Prostate gland (tissue), 2 donors: ENCODE results near the gene PIM2. TPM values are rescaled to one million over a fixed set of nuclear protein-coding genes. Genes with fewer than 3 reads are reported as not detected.

Experiments used
- DNase-seq: peaks from one replicate; pipeline ENCODE4 v3.0.0-alpha.2; 2019; ENCODE audit warnings: low spot score
- H3K27ac ChIP-seq, 2 donors: fragments of 200-600 bp; sonication (generic); 2 replicates each; pipeline ENCODE4 v1.5.1; 2017 to 2019
- H3K27me3 ChIP-seq: fragments of 200-600 bp; sonication (generic); replicated peaks from 2 replicates; pipeline ENCODE4 v1.5.1; 2019; ENCODE audit not compliant: insufficient read depth
- H3K36me3 ChIP-seq, 2 donors: fragments of 200-600 bp; sonication (generic); 1 replicate in 1 of 2; 2 replicates in 1 of 2; pipeline versions ENCODE4 v1.5.1 to v1.8.1; 2017 to 2019
- H3K4me1 ChIP-seq: fragments of 200-600 bp; sonication (generic); replicated peaks from 2 replicates; pipeline ENCODE4 v1.5.1; 2019
- H3K4me3 ChIP-seq, 2 donors: fragments of 200-600 bp; sonication (generic); 2 replicates each; pipeline ENCODE4 v1.5.1; 2017 to 2019
- H3K9me3 ChIP-seq: fragments of 200-600 bp; sonication (generic); 2 replicates; pipeline ENCODE4 v1.5.1; 2017
- CTCF ChIP-seq, 4 experiments: fragments of 200-600 bp in 2 of 4; fragments of 450-650 bp in 2 of 4; sonication (generic) in 2 of 4; IDR thresholded peaks; 1 replicate in 3 of 4; 2 replicates in 1 of 4; pipeline ENCODE4 v1.5.1; 2016 to 2019; ENCODE audit warnings: antibody characterized with exemption in 4 of 4, mild to moderate bottlenecking in 2 of 4, moderate library complexity in 2 of 4
- POLR2A ChIP-seq: fragments of 450-650 bp; IDR thresholded peaks from one replicate; pipeline ENCODE4 v1.6.1; 2016; ENCODE audit warnings: antibody characterized with exemption, mild to moderate bottlenecking
- POLR2AphosphoS5 ChIP-seq: sonication (generic); formaldehyde crosslinking; IDR thresholded peaks from one replicate; pipeline ENCODE4 v1.6.1; 2017; ENCODE audit warnings: antibody characterized with exemption
- WGBS: methylation state at CpG from one replicate; pipeline ENCODE4 v1.1.5; 2018; 5-methylcytosine and 5-hydroxymethylcytosine counted together
- intact Hi-C: fragments of 100-400 bp; cut with DNase I; formaldehyde crosslinking; loops from one replicate; pipeline ENCODE4 v1.14.2; 2022
- total RNA-seq, 2 donors: library from RNA; depleted of rRNA; stranded (reverse); fragments of >200 nt; gene quantifications; one replicate each; pipeline ENCODE4 v1.1.0, GENCODE V29; 2016

Gene PIM2
- total RNA-seq, 2 donors from 2014 or later, result 12.1 to 23.5 TPM

GRCh38 chrX:48899078-48899410, 19.8 kb downstream of the PIM2 start:
- Histone ChIP-seq H3K9me3 (no peaks in the 10 kb centered on the region), H3K27me3 (no peaks in the 10 kb centered on the region), H3K4me1 (no peaks in the 10 kb centered on the region), H3K4me3 (no peak overlapping the region), H3K27ac (no peak overlapping the region), H3K36me3 (no peaks in the 10 kb centered on the region)
- TF ChIP-seq POLR2AphosphoS5, result no peak
- no peak for TF ChIP-seq CTCF (IDR thresholded peaks at IDR 0.05)
- TF ChIP-seq POLR2A, result no peak
- no peak for DNase-seq
- intact Hi-C loops, result loop anchor here (5.0 kb wide), 2 partner anchors 58 to 97 kb away; partner anchors contain the start of genes HDAC6 and OTUD5
- 68% methylated on average over 8 of the region's 8 CpGs for WGBS

DNA sequence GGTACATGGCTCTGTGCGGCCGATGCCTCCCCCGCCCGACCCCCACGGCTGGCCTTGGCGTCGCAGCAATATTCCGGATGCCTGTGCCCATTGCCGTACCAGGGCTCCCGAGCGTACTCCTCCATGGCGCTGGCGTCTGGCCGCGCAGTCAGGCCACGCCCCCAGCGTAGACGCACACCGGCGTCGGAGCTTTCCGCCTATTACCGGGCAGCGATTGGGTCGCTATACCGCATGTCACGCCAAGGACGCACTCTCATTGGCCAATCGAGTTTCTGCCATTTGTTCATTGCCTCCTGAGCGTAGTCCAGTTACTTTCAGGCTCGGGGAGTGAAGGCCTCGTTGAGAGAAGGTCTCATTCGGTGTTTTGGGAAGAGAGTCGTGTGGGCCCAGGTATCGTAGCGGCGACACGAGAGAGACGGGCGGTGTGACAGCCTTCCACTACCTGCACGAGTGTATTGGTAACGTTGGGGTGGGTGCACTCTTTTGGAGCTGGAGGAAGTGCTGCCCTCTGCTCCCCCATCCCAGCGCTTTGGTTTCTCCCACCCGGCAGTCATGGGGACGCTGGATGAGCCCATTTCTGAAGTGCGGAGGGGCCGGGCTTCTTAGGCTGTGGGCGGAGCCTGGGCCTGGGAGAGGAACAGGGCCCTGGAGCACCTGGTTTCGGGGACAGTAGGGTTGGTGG, 21.1 kb downstream of the PIM2 start, which contains the start of the genes PQBP1 and TIMM17B:
Gene PQBP1, plus strand, starts transcription at position 306 of the 682 bp plus-strand sequence. CDS start 580 bp downstream, outside the sequence.
Gene TIMM17B, minus strand, starts transcription at position 144 of the 682 bp plus-strand sequence. Its CDS starts 19 bp downstream, at position 125.
- intact Hi-C loops, result loop anchor here (5.0 kb wide), 2 partner anchors 60 to 95 kb away; partner anchors contain the start of genes HDAC6 and OTUD5
- Histone ChIP-seq H3K4me3 (peak within 1 kb of the TSS; percentile 54 to 57), H3K27me3 (no peaks in the 10 kb centered on the region), H3K9me3 (no peaks in the 10 kb centered on the region), H3K4me1 (no peaks in the 10 kb centered on the region), H3K27ac (peak within 1 kb of the TSS; percentile 95), H3K36me3 (no peaks in the 10 kb centered on the region)
- DNase-seq, result peak; percentile 89
- peak; percentile 86 for TF ChIP-seq POLR2AphosphoS5
- TF ChIP-seq CTCF (IDR thresholded peaks at IDR 0.05), result no peak
- peak; percentile 72 for TF ChIP-seq POLR2A
- WGBS, result 4% methylated on average over 11 of the region's 49 CpGs

GRCh38 chrX:48897157-48897624, 21.6 kb downstream of the PIM2 start:
- WGBS, result 1% methylated on average over 36 of the region's 38 CpGs
- peak overlapping the region; percentile 54 to 57 for H3K4me3 ChIP-seq
- H3K36me3 ChIP-seq, result no peaks in the 10 kb centered on the region
- intact Hi-C loops, result loop anchor here (5.0 kb wide), 2 partner anchors 60 to 95 kb away; partner anchors contain the start of genes HDAC6 and OTUD5
- no peak for TF ChIP-seq CTCF (IDR thresholded peaks at IDR 0.05)
- no peak for TF ChIP-seq POLR2A
- peak; percentile 44 for TF ChIP-seq POLR2AphosphoS5
- H3K9me3 ChIP-seq, result no peaks in the 10 kb centered on the region
- peak; percentile 76 for DNase-seq
- H3K27me3 ChIP-seq, result no peaks in the 10 kb centered on the region
- peak overlapping the region; percentile 95 for H3K27ac ChIP-seq
- H3K4me1 ChIP-seq, result no peaks in the 10 kb centered on the region

DNA sequence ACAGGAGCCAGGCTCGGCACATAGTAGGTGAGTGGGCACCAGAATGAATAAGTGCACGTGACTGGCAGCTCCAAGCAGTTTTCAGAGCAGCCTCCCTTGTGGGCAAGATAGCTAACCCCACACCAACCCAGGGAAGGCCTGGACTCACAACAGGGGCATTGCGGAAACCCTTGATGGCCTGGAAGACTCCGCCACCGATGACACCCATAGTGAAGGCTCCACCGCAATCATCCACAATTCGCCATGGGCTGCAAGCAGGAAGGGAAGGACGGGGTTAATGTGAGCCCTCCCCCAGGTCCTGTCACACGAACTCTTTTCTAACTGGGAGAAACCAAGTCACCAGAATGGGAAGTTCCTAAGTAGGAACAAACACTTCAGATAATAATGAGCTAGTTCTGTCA, 22.2 kb downstream of the PIM2 start:
- Histone ChIP-seq H3K4me1 (no peaks in the 10 kb centered on the region), H3K27ac (peak overlapping the region; percentile 95), H3K36me3 (no peaks in the 10 kb centered on the region), H3K27me3 (no peaks in the 10 kb centered on the region), H3K9me3 (no peaks in the 10 kb centered on the region), H3K4me3 (peak overlapping the region; percentile 54 to 57)
- DNase-seq, result no peak
- intact Hi-C loops, result loop anchor here (5.0 kb wide), 2 partner anchors 61 to 94 kb away; partner anchors contain the start of genes HDAC6 and OTUD5
- no peak for TF ChIP-seq POLR2AphosphoS5
- 25% methylated on average over 2 of the region's 9 CpGs for WGBS

GRCh38 chrX:48894891-48895290, 23.9 kb downstream of the PIM2 start:
- H3K9me3 ChIP-seq, result no peaks in the 10 kb centered on the region
- no peak overlapping the region for H3K27ac ChIP-seq
- DNase-seq, result no peak
- H3K4me3 ChIP-seq, result no peak overlapping the region
- no peaks in the 10 kb centered on the region for H3K4me1 ChIP-seq
- intact Hi-C loops, result loop anchor here (5.0 kb wide), 2 partner anchors 62 to 93 kb away; partner anchors contain the start of genes HDAC6 and OTUD5
- 83% methylated on average over 6 of the region's 6 CpGs for WGBS
- H3K36me3 ChIP-seq, result no peaks in the 10 kb centered on the region
- TF ChIP-seq POLR2A (no peak), CTCF (IDR thresholded peaks at IDR 0.05) (no peak), POLR2AphosphoS5 (no peak)
- no peaks in the 10 kb centered on the region for H3K27me3 ChIP-seq
